Adrenal gland (tissue), 5 donors: Measurements from ENCODE around the gene KRTAP10-6.
"Not testable (repeated sequence)": the region's sequence is repeated elsewhere in the genome, so short reads cannot be mapped to it uniquely, and the experiment has no call there.

Experiments used
- POLR2A ChIP-seq, 2 donors: fragments of 450-650 bp; IDR thresholded peaks; one replicate each; pipeline ENCODE4 v1.6.1; 2017; ENCODE audit warnings: antibody characterized with exemption in 2 of 2, mild to moderate bottlenecking in 2 of 2, moderate library complexity in 1 of 2
- TF ChIP-seq, protein P1 (sequence below), 6 experiments: fragments of 450-650 bp in 4 of 6; fragments of 200-600 bp in 2 of 6; sonication (generic) in 1 of 6; IDR thresholded peaks; 1 replicate in 5 of 6; 2 replicates in 1 of 6; pipeline versions ENCODE4 v1.5.1 to v1.8.0; 2016 to 2021; ENCODE audit warnings: antibody characterized with exemption in 6 of 6, mild to moderate bottlenecking in 2 of 6, moderate library complexity in 1 of 6
- donor health status: DM: no; HTN: no; CAD: no.

DNA sequence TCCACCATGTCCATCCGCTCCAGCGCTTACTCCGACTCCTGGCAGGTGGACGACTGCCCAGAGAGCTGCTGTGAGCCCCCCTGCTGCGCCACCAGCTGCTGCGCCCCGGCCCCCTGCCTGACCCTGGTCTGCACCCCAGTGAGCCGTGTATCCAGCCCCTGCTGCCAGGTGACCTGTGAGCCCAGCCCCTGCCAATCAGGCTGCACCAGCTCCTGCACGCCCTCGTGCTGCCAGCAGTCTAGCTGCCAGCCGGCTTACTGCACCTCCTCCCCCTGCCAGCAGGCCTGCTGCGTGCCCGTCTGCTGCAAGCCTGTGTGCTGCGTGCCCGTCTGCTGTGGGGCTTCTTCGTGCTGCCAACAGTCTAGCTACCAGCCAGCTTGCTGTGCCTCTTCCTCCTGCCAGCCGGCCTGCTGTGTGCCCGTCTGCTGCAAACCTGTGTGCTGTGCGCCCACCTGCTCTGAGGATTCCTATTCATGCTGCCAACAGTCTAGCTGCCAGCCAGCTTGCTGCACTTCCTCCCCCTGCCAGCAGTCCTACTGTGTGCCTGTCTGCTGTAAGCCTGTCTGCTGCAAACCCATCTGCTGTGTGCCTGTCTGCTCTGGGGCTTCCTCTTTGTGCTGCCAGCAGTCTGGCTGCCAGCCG lies 35.0 kb upstream of the KRTAP10-6 start:
- TF ChIP-seq POLR2A (IDR thresholded peaks at IDR 0.05) = not testable (repeated sequence)
- TF ChIP-seq, protein P1, sequence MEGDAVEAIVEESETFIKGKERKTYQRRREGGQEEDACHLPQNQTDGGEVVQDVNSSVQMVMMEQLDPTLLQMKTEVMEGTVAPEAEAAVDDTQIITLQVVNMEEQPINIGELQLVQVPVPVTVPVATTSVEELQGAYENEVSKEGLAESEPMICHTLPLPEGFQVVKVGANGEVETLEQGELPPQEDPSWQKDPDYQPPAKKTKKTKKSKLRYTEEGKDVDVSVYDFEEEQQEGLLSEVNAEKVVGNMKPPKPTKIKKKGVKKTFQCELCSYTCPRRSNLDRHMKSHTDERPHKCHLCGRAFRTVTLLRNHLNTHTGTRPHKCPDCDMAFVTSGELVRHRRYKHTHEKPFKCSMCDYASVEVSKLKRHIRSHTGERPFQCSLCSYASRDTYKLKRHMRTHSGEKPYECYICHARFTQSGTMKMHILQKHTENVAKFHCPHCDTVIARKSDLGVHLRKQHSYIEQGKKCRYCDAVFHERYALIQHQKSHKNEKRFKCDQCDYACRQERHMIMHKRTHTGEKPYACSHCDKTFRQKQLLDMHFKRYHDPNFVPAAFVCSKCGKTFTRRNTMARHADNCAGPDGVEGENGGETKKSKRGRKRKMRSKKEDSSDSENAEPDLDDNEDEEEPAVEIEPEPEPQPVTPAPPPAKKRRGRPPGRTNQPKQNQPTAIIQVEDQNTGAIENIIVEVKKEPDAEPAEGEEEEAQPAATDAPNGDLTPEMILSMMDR (IDR thresholded peaks at IDR 0.05) = not testable (repeated sequence)
